ENCODE results near the gene GALNT10. TPM values are rescaled to one million over a fixed set of nuclear protein-coding genes. Genes with fewer than 3 reads are reported as not detected.

The GALNT10 gene
- total RNA-seq, 1 experiment from 2014 or later = 22.9 TPM

- Mint-ChIP-seq H3K9me3 (no peaks in the 10 kb centered on the region), H3K4me3 (no peak overlapping the region), H3K36me3 (0 out of 2 replicates have a peak, but pooled peaks cover 2% of the 10 kb centered on the region), H3K27me3 (ENCODE audit: low read depth) (peaks cover 27% of the 10 kb centered on the region), H3K4me1 (peaks cover 75% of the 10 kb centered on the region), H3K27ac (peak overlapping the region; percentile 39; the same call in 1 of the 2 replicates)
- TF ChIP-seq CBFB (CRISPR knock-in tag; IDR thresholded peaks at IDR 0.05; ENCODE audit: low read depth) (no peak), ATF1 (CRISPR knock-in tag; IDR thresholded peaks at IDR 0.05) (no peak), FOXK1 (CRISPR knock-in tag; IDR thresholded peaks at IDR 0.05) (no peak), TCF7 (CRISPR knock-in tag; IDR thresholded peaks at IDR 0.05; ENCODE audit: low read depth) (no peak), NR3C1 (CRISPR knock-in tag; conservative IDR thresholded peaks at IDR 0.05; ENCODE audit: low read depth) (no peak), MXD4 (CRISPR knock-in tag; IDR thresholded peaks at IDR 0.05; ENCODE audit: borderline replicate concordance) (no peak), ZBTB21 (CRISPR knock-in tag; IDR thresholded peaks at IDR 0.05; ENCODE audit: borderline replicate concordance) (no peak), SOX15 (CRISPR knock-in tag; IDR thresholded peaks at IDR 0.05) (no peak)
- TF ChIP-seq, protein P1, sequence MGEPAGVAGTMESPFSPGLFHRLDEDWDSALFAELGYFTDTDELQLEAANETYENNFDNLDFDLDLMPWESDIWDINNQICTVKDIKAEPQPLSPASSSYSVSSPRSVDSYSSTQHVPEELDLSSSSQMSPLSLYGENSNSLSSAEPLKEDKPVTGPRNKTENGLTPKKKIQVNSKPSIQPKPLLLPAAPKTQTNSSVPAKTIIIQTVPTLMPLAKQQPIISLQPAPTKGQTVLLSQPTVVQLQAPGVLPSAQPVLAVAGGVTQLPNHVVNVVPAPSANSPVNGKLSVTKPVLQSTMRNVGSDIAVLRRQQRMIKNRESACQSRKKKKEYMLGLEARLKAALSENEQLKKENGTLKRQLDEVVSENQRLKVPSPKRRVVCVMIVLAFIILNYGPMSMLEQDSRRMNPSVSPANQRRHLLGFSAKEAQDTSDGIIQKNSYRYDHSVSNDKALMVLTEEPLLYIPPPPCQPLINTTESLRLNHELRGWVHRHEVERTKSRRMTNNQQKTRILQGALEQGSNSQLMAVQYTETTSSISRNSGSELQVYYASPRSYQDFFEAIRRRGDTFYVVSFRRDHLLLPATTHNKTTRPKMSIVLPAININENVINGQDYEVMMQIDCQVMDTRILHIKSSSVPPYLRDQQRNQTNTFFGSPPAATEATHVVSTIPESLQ (CRISPR knock-in tag; IDR thresholded peaks at IDR 0.05) = no peak
- TF ChIP-seq, protein P2, sequence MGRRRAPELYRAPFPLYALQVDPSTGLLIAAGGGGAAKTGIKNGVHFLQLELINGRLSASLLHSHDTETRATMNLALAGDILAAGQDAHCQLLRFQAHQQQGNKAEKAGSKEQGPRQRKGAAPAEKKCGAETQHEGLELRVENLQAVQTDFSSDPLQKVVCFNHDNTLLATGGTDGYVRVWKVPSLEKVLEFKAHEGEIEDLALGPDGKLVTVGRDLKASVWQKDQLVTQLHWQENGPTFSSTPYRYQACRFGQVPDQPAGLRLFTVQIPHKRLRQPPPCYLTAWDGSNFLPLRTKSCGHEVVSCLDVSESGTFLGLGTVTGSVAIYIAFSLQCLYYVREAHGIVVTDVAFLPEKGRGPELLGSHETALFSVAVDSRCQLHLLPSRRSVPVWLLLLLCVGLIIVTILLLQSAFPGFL (CRISPR knock-in tag; IDR thresholded peaks at IDR 0.05; ENCODE audit: borderline replicate concordance) = no peak
- ATAC-seq = no peak
- ChIA-PET POLR2A (interaction anchor here (0.6 kb wide), 1 partner anchor 153 kb away, joined by 4 read pairs; no protein-coding TSS in a partner anchor), CTCF (interaction anchor here (0.5 to 2.5 kb wide), 6 partner anchors 14 to 416 kb away, joined by 3 to 19 read pairs (median 5); no protein-coding TSS in a partner anchor)
- no peak for DNase-seq (ENCODE audit: low spot score)
Measured at GRCh38 chr5:154193701-154194121, 3.2 kb downstream of the GALNT10 start.

DNA sequence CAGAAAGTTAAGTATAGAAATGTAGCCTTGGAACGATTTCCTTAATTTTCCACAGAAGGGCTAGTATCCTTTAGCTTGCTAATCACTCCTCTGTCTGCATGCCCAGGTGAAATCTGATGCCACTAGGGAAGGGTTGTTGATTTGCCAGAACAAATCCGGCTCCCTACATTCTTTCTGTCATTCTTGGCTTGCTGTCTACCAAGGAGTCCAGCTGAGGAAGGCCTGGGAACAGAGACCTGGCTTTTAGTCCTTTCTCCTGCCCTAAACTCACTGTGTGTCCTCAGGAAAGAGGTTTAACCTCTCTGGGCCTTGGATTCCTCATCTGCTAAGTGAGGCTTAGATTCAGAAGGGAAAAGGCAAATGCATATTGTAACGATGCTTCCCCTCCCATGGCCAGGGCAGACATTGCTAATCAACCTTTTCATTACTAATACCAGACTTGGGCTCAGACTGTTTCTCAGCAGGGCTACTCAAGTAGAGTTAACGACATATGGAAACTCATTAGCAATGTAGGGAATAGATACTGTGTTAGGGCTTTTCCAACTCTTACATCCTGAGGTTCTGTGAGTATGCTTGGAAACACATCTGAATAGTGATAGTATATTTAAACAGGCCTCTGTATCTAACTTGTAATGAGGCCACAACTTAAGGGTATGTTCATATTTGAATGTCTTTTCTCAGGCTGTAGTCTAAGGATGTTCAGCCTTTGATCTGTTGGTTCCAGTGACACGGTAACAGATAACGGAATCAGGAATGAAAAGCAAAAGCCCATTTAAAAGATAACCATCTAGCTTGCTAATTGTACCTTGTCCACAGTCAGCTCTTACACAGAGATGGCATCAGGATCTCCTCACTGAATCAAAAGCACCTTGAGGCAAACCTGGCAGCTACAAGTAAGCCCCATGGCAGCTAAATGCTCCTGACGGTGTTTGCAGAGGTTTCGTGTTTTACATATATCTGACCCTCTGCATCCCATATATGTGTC, 4.1 kb downstream of the GALNT10 start:
- peaks cover 17% of the 10 kb centered on the region for H3K27me3 Mint-ChIP-seq (ENCODE audit: low read depth)
- TF ChIP-seq ZNF671 (CRISPR knock-in tag; IDR thresholded peaks at IDR 0.05) (peak; percentile 44; the same call in 1 of the 2 replicates), CREM (CRISPR knock-in tag; IDR thresholded peaks at IDR 0.05) (no peak), TEAD1 (CRISPR knock-in tag; IDR thresholded peaks at IDR 0.05) (0 out of 2 replicates have a peak, but pooled peaks have one; percentile 27), GTF2I (CRISPR knock-in tag; conservative IDR thresholded peaks at IDR 0.05) (peak; percentile 51; the same call in 1 of the 2 replicates), USF2 (CRISPR knock-in tag; IDR thresholded peaks at IDR 0.05) (no peak), ERG (CRISPR knock-in tag; IDR thresholded peaks at IDR 0.05) (no peak), TEAD4 (CRISPR knock-in tag; IDR thresholded peaks at IDR 0.05) (no peak), ZNF232 (CRISPR knock-in tag; IDR thresholded peaks at IDR 0.05) (no peak)
- H3K4me1 Mint-ChIP-seq = peaks cover 75% of the 10 kb centered on the region
- 0 out of 2 replicates have a peak, but pooled peaks cover 2% of the 10 kb centered on the region for H3K36me3 Mint-ChIP-seq
- no peaks in the 10 kb centered on the region for H3K9me3 Mint-ChIP-seq
- ATAC-seq = peak; percentile 63
- DNase-seq (ENCODE audit: low spot score) = no peak
- peak overlapping the region; percentile 24 for H3K4me3 Mint-ChIP-seq
- ChIA-PET CTCF (interaction anchor here (0.5 to 2.5 kb wide), 6 partner anchors 14 to 415 kb away, joined by 3 to 19 read pairs (median 5); no protein-coding TSS in a partner anchor), POLR2A (no interaction called here)
- H3K27ac Mint-ChIP-seq = peak overlapping the region; percentile 84

Data from WTC11 (cell line).